ENCODE measurements around the gene MFSD12.
"Not testable (repeated sequence)": the region's sequence is repeated elsewhere in the genome, so short reads cannot be mapped to it uniquely, and the experiment has no call there.

DNA sequence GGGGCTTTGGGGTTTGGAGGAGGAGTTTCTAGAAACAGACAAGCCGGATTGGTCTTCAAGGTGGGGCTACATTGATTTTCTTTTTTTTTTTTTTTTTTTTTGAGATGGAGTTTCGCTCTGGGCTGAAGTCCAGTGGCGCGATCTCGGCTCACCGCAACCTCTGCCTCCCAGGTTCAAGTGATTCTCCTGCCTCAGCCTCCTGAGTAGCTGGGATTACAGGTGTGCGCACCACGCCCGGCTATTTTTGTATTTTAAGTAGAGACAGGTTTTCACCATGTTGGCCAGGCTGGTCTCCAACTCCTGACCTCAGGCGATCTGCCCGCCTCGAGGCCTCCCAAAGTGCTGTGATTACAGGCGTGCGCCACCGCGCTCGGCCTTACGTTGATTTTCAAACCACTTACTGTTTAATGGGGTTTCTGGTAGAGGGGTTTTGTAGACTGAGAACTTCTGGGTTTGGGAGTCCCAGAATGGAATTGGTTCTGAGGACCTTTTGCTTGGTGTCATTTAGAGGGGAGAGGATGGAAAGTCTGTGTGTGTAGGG is 49.2 kb downstream of the MFSD12 start:
- TF ChIP-seq, protein P1, sequence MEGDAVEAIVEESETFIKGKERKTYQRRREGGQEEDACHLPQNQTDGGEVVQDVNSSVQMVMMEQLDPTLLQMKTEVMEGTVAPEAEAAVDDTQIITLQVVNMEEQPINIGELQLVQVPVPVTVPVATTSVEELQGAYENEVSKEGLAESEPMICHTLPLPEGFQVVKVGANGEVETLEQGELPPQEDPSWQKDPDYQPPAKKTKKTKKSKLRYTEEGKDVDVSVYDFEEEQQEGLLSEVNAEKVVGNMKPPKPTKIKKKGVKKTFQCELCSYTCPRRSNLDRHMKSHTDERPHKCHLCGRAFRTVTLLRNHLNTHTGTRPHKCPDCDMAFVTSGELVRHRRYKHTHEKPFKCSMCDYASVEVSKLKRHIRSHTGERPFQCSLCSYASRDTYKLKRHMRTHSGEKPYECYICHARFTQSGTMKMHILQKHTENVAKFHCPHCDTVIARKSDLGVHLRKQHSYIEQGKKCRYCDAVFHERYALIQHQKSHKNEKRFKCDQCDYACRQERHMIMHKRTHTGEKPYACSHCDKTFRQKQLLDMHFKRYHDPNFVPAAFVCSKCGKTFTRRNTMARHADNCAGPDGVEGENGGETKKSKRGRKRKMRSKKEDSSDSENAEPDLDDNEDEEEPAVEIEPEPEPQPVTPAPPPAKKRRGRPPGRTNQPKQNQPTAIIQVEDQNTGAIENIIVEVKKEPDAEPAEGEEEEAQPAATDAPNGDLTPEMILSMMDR (conservative IDR thresholded peaks at IDR 0.05; ENCODE audit: low read length), result not testable (repeated sequence)
- TF ChIP-seq EZH2phosphoT487 (IDR thresholded peaks at IDR 0.05; ENCODE audit: borderline replicate concordance, low read depth, low read length), result not testable (repeated sequence)
